ENCODE measurements around the gene SLC12A8. TPM values are rescaled to one million over a fixed set of nuclear protein-coding genes. Genes with fewer than 3 reads are reported as not detected.

SLC12A8 gene
- total RNA-seq, 2 experiments from 2014 or later: 1.1 to 1.6 TPM

GRCh38 chr3:125240496-125240895, 27.9 kb upstream of the SLC12A8 start:
- no peak overlapping the region for H3K4me3 Mint-ChIP-seq
- no peak overlapping the region for H3K27ac Mint-ChIP-seq
- ChIA-PET CTCF (no interaction called here), POLR2A (no interaction called here)
- H3K4me1 Mint-ChIP-seq (ENCODE audit: low read depth): peaks cover 10% of the 10 kb centered on the region
- intact Hi-C loops (cut with micrococcal nuclease): no loop called here
- peaks cover 29% of the 10 kb centered on the region for H3K36me3 Mint-ChIP-seq (ENCODE audit: low read depth)
- ATAC-seq (no peak), DNase-seq (no peak)
- H3K27me3 Mint-ChIP-seq: no peaks in the 10 kb centered on the region
- no peak for TF ChIP-seq CTCF (IDR thresholded peaks at IDR 0.05)
- H3K9me3 Mint-ChIP-seq: peaks cover 3% of the 10 kb centered on the region

- no peak overlapping the region for H3K4me3 Mint-ChIP-seq
- H3K27me3 Mint-ChIP-seq: no peaks in the 10 kb centered on the region
- TF ChIP-seq CTCF (IDR thresholded peaks at IDR 0.05): no peak
- ATAC-seq (no peak), DNase-seq (no peak)
- H3K27ac Mint-ChIP-seq: no peak overlapping the region
- CTCF ChIA-PET: no interaction called here
- peaks cover 3% of the 10 kb centered on the region for H3K9me3 Mint-ChIP-seq
- POLR2A ChIA-PET: no interaction called here
- H3K36me3 Mint-ChIP-seq (ENCODE audit: low read depth): peaks cover 32% of the 10 kb centered on the region
- intact Hi-C loops (cut with micrococcal nuclease): no loop called here
- peaks cover 10% of the 10 kb centered on the region for H3K4me1 Mint-ChIP-seq (ENCODE audit: low read depth)
Observed at GRCh38 chr3:125239266-125239665, 26.7 kb upstream of the SLC12A8 start.

GRCh38 chr3:125238759-125239158, 26.2 kb upstream of the SLC12A8 start:
- no peak overlapping the region for H3K4me3 Mint-ChIP-seq
- H3K27ac Mint-ChIP-seq: no peak overlapping the region
- no peak for TF ChIP-seq CTCF (IDR thresholded peaks at IDR 0.05)
- no peak for DNase-seq
- H3K27me3 Mint-ChIP-seq: no peaks in the 10 kb centered on the region
- no peak for ATAC-seq
- ChIA-PET CTCF (no interaction called here), POLR2A (no interaction called here)
- intact Hi-C loops (cut with micrococcal nuclease): no loop called here
- H3K4me1 Mint-ChIP-seq (ENCODE audit: low read depth): peaks cover 10% of the 10 kb centered on the region
- H3K9me3 Mint-ChIP-seq: peaks cover 3% of the 10 kb centered on the region
- H3K36me3 Mint-ChIP-seq (ENCODE audit: low read depth): peaks cover 33% of the 10 kb centered on the region

- intact Hi-C loops (cut with micrococcal nuclease): no loop called here
- H3K4me1 Mint-ChIP-seq (ENCODE audit: low read depth): peaks cover 27% of the 10 kb centered on the region
- H3K27me3 Mint-ChIP-seq: no peaks in the 10 kb centered on the region
- ATAC-seq (no peak), DNase-seq (no peak)
- H3K27ac Mint-ChIP-seq: no peak overlapping the region
- no peak overlapping the region for H3K4me3 Mint-ChIP-seq
- no peak for TF ChIP-seq CTCF (IDR thresholded peaks at IDR 0.05)
- CTCF ChIA-PET: interaction anchor here (1.0 to 1.6 kb wide), 2 partner anchors 10 to 12 kb away, joined by 3 to 4 read pairs; no protein-coding TSS in a partner anchor
- peaks cover 50% of the 10 kb centered on the region for H3K36me3 Mint-ChIP-seq (ENCODE audit: low read depth)
- POLR2A ChIA-PET: no interaction called here
- peaks cover 3% of the 10 kb centered on the region for H3K9me3 Mint-ChIP-seq
Observed at GRCh38 chr3:125236331-125236903, 23.9 kb upstream of the SLC12A8 start.

GRCh38 chr3:125234831-125235230, 22.3 kb upstream of the SLC12A8 start:
- ChIA-PET POLR2A (no interaction called here), CTCF (no interaction called here)
- Mint-ChIP-seq H3K36me3 (ENCODE audit: low read depth) (peaks cover 53% of the 10 kb centered on the region), H3K4me1 (ENCODE audit: low read depth) (peaks cover 31% of the 10 kb centered on the region), H3K4me3 (no peak overlapping the region), H3K27ac (no peak overlapping the region), H3K9me3 (peaks cover 3% of the 10 kb centered on the region), H3K27me3 (no peaks in the 10 kb centered on the region)
- intact Hi-C loops (cut with micrococcal nuclease): no loop called here
- DNase-seq (no peak), ATAC-seq (no peak)
- TF ChIP-seq CTCF (IDR thresholded peaks at IDR 0.05): no peak
